ENCODE measurements around the gene EXO1.
"Not testable (repeated sequence)": the region's sequence is repeated elsewhere in the genome, so short reads cannot be mapped to it uniquely, and the experiment has no call there.

EXO1 gene

GRCh38 chr1:241847796-241848685 is at the start of gene EXO1:
Gene EXO1 (plus strand): TSS chr1:241848204. CDS start chr1:241850426, 2,222 bp downstream.
- peak; percentile 89 for DNase-seq

- DNase-seq, result no peak
Measured at GRCh38 chr1:241799416-241799815, 48.6 kb upstream of the EXO1 start.

GRCh38 chr1:241800640-241801039 is 47.4 kb upstream of the EXO1 start:
- DNase-seq, result no peak

GRCh38 chr1:241802863-241803262 is 45.1 kb upstream of the EXO1 start:
- no peak for DNase-seq

GRCh38 chr1:241804706-241805105 is 43.3 kb upstream of the EXO1 start:
- DNase-seq, result not testable (repeated sequence)

DNA sequence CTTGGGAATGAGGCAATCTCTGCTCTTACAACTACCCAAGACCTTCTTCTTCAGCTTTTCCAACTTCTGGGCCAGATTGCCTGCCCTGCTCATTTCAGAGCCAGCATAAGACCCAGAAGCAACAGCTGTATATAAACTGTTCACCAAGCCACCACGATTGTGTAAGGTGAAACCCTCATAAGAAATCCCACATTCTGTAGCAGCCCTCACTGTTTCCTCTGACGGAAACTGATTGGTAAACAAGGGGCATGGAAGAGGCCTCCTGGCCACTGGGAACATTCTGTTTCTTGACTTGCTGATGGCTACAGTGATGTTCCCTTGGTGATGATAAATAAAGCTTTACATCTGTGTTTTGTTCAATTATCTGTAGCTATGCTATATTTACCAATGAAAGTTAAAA is 39.7 kb upstream of the EXO1 start:
- no peak for DNase-seq

DNA sequence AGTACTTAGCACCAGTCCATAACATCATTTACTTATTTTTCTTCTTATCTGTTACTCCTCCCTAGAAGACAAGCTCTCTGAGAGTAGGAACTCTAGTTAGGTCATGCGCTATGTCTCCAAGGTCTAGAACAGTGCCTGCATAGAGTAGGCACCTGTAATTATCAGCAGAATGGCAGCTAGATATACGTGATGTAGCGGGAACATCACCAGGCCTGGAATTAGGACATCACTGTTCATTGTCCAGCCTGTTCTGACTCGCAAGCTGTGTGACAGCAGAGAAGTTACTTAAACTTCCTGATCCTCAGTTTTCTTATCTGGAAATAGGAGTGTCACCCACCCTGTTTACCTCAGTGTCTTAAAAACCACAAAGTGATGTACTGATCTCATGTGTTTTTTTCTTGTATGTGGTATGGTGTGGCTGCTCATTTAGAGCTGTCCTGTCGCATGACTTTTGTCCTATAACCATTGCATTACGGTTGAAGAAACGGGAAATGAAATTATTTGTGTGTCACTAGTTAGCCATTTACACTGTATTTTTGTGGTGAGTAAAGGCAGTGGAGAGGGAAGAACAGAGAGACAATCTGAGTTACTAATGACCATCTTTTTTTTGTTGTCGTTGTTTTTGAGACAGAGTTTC is 37.1 kb upstream of the EXO1 start:
- no peak for DNase-seq

DNA sequence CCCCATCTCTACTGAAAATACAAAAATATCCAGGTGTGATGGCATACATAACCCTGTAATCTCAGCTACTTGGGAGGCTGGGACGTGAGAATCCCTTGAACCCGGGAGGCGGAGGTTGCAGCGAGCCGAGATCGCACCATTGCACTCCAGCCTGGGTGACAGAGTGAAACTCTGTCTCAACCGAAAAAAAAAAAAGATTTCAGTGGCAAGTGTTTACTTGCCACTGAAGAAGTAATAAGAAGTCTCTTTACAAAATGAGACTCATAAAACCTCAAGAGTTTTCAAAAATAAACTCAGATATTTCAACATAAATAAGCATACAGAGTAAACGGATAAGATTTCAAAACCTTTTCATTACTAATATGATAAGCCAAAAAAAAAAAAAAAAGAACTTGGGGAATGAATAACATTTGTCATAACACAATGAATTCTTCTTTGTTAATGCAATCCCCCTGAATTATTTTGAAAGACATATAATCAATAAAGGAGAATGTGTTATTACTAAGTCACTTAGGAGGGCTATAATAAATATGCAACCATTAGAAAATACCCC is 34.2 kb upstream of the EXO1 start:
- no peak for DNase-seq

DNA sequence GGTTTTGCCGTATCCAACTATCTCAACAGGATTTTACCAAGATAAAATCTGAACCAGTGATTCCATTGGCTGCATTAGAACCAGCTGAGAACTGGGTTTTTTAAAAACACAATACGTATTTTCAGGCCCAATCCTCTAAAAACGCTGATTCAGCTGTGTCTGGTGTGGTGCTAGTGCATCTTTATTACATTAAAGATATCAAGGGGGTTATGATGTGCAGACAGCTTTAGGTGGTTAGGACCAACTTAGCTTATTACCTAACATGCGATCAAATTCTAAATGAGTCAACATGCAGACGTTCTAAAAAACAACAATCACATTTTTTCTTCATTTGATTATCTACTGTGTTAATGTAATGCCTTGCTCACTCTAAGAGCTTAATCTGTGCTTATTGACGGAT is 32.0 kb upstream of the EXO1 start:
- no peak for DNase-seq

DNA sequence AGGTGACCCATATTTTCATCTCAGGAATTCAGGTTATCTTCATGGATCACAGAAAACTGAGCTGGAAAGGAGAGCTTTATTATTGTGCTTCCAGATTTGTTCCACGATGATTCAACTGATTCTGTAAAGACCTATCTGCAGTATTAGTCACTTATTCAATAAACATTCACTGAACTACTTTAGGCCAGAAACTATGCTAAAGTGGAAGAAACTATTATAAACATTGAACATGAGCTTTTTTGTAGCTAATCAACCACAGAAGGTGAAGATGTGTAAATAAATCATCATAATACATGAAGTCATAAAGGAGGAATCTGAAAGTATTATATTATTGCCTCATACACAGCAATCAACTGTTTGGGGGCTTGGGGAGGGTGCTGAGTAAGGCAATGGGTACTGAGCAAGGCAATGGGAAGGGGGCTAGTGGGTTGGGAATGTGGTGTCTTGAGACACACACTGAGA is 30.6 kb upstream of the EXO1 start:
- DNase-seq, result no peak

GRCh38 chr1:241817956-241818612 is 29.9 kb upstream of the EXO1 start:
- no peak for DNase-seq

DNA sequence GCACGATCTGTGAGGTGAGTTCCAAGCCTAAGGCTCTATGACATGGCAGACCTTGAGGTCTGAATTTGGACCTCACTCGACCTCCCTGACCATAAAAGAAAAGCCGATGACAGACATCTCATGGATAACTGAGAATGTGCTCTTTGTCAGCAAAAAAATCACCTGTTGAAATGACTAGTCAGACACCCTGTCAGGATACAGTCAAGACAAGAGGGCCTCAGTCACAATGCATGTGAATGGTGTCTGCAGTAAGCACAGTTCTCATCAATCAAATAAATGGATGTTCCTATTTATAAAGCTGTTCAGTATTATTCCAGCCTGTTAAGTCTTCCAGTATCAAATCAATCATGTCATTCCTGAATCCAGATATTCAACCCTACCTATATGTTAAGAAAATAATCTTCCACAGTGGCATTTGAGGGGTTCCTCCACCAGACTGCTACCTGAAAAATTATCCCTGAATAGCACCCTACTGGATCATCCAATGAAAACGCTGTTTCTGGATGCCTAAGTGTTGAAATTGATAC is 28.6 kb upstream of the EXO1 start:
- DNase-seq, result no peak

GRCh38 chr1:241821363-241821762 is 26.6 kb upstream of the EXO1 start:
- no peak for DNase-seq

DNA sequence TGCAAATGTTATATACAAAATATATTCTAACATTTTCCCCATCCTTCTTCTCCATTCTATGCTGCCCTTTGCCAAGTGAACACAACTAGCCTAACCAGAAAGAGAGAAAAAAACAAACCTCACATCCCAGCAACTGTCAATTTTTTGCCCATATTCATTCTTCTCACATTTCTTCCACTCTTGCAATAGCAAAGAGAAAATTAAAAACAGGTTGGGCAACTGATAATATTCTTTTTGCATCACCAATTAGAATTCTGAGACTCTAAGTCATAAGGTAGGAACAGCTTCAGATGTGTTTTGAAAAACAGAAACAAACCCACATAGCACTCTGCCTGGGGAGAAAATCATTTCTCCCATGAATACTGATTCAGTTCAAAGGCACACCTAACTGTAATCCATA is 25.2 kb upstream of the EXO1 start:
- DNase-seq, result no peak

GRCh38 chr1:241823925-241824324 is 24.1 kb upstream of the EXO1 start:
- DNase-seq, result no peak

GRCh38 chr1:241825581-241825980 is 22.4 kb upstream of the EXO1 start:
- DNase-seq, result no peak

DNA sequence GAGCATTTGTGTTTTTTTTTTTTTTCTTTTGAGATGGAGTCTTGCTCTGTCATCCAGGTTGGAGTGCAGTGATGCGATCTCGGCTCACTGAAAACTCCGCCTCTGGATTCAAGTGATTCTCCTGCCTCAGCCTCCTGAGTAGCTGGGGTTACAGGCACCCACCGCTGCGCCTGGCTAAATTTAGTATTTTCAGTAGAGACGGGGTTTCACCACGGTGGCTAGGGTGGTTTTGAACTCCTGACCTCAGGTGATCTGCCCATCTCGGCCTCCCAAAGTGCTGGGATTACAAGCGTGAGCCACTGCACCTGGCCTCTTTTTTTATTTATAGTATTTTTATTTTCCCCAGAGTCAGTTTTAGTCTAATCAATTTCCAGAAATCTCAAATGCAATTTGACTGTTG is 21.4 kb upstream of the EXO1 start:
- DNase-seq, result not testable (repeated sequence)

DNA sequence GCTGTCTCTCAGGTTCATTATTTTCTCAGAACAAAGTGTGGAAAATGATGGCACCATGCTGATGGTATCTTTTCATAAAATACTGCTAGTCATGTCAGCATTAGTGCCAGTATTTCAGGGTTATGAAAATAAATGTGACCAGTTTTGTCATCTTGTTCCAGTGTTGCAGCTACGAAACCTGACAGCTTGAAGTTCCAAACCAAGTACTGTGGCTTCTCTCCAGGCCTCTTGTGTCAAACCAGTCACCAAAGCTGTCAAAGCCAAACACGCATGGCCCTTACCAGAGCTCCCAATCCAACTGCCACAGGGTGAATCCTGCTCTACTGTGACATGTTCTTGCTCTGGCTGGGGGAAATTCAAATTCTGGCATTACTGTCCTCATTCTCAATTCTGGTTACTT is 20.7 kb upstream of the EXO1 start:
- DNase-seq, result no peak

GRCh38 chr1:241828463-241829021 is 19.5 kb upstream of the EXO1 start:
- no peak for DNase-seq

- no peak for DNase-seq
Measured at GRCh38 chr1:241829468-241829867, 18.5 kb upstream of the EXO1 start.

DNA sequence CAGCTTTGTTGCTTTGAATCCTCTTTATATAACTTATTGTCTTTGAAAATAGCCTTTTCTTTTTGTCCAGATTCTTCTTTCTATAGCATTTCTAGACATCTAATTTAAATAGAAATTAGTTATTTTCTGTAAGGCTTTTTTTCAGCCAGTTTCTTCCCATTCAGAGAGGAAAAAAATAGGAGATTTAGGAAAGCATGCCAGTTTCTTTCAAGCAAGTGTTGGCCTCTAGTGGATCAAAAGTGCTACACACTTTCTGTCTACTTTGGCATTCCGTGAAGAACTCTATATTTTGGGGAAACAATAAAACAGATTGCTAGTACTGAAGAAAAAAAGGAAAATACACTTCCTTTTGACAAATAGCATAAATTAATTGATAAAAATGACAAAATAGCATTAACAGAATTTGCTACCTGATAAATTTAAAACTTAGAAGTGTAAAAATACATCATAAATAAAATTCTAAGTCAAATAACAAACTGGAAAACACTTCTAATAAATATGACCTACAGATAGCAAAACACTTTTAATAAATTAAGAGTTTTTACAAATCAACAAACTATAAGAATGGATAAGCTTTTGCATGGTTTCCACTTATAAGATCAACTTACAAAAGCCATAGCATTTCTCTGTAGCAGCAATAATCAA is 13.1 kb upstream of the EXO1 start:
- DNase-seq, result no peak

DNA sequence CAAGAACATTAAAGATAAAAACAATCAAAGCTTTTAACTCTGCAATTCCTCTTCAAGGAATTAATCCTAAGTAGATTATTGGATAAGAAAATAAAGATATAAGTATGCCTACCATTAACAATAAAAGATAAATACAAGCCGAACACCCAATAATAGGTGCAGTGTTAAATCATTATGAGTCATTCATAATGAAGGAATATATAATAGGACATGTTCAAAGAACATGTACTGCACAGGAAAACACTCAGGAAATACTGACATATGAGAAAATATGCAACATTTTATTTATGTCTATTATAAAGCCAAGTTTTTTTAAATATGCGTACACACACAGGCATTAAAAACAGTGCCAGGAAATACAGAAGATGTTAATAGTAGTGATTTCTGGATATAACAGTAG is 11.1 kb upstream of the EXO1 start:
- DNase-seq, result no peak

Data from CD4-positive, alpha-beta T cell treated with Interleukin-21 for 1 hour (primary cell).